Body of pancreas (tissue), 4 donors: Measurements from ENCODE around the gene ARHGAP15.

Experiments
- CTCF ChIP-seq, 7 experiments: fragments of 450-650 bp in 4 of 7; fragments of 200-600 bp in 3 of 7; sonication (generic) in 3 of 7; IDR thresholded peaks; one replicate each; pipeline ENCODE4 v1.5.1; 2016 to 2019; ENCODE audit warnings: antibody characterized with exemption in 7 of 7
- POLR2A ChIP-seq, 3 donors: fragments of 450-650 bp; IDR thresholded peaks; one replicate each; pipeline ENCODE4 v1.6.1; 2016; ENCODE audit warnings: antibody characterized with exemption in 3 of 3, mild to moderate bottlenecking in 2 of 3

GRCh38 chr2:143725400-143725799, 596.2 kb downstream of the ARHGAP15 start:
- no peak for TF ChIP-seq CTCF (IDR thresholded peaks at IDR 0.05)
- no peak for TF ChIP-seq POLR2A (IDR thresholded peaks at IDR 0.05)
